GM12865 (cell line): Measurements from ENCODE around the gene GRHL3.

Experiments
- DNase-seq: peaks from one replicate; pipeline ENCODE4 v3.0.0; 2010; ENCODE audit warnings: low read depth
- H3K4me3 ChIP-seq: 2 replicates; pipeline ENCODE4 v1.5.1; 2011; ENCODE audit warnings: mild to moderate bottlenecking, low read depth, low read length, control low read depth
- CTCF ChIP-seq: IDR thresholded peaks from 2 replicates; pipeline ENCODE4 v1.5.1; 2011; ENCODE audit warnings: low read length, control low read depth, low read depth, inconsistent platforms; ENCODE audit not compliant: insufficient read depth; ENCODE audit errors: missing control alignments

The GRHL3 gene

DNA sequence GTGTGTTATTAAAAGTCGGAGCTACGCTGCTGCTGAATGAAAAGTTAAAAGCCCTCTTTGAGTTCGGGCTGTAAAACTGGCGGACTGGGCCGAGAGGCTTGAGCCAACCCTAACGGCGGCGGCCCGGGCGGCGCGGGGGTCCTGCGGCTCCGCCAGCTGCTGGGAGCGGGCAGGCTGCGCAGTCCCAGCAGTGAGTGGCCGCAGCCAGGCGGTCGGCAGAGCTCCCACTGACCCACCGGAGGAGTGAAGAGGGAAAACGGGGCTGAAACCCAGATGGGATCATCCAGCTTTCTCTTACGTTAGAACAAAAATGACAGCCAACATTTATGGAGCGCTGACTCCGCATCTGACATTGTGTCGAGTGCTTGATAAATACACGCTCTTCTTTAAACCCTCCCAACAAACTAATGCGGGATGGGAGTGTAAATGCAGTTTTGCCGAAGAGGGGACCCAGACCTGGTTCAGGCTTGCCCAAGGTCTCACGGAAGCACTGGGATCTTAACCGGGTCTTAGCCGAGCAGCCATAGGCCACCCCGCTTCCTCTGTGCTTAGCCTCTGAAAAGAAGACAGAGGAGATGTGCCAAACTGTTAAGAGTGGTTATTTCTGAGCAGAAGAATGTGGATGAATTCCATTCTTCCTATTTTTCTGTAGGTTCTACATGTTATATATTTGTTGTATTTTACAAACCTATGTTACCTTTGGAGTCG lies 3.5 kb downstream of the GRHL3 start:
- peak overlapping the region; percentile 59 for H3K4me3 ChIP-seq
- no peak for DNase-seq
- TF ChIP-seq CTCF = no peak

GRCh38 chr1:24323281-24323680 lies 4.1 kb downstream of the GRHL3 start:
- no peak for TF ChIP-seq CTCF
- H3K4me3 ChIP-seq = no peak overlapping the region
- DNase-seq = no peak

DNA sequence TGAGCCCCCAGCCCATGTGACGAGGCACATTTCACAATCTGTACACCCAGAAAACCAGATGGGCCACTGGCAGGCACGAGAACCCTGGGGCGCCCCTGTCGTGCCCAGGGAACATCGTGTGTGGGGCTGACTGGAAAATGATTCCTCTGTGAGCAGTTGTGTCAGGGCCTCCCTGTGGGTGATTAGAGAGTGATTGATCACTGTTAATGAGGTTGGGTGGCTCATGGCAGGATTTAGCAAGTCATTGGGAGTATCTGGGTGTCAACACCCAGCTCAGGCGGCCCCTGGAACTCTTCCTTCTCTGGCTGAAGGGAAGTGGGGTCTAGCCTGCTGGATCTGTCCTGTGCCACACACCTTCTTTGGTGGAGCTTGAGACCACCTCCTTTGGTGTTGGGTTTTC lies 5.7 kb downstream of the GRHL3 start:
- no peak for DNase-seq
- no peak overlapping the region for H3K4me3 ChIP-seq
- TF ChIP-seq CTCF = no peak

- no peak for TF ChIP-seq CTCF
- H3K4me3 ChIP-seq = no peak overlapping the region
- no peak for DNase-seq
Measured at GRCh38 chr1:24325587-24326449, 6.7 kb downstream of the GRHL3 start.

- no peak for DNase-seq
- no peak for TF ChIP-seq CTCF
- H3K4me3 ChIP-seq = no peak overlapping the region
Measured at GRCh38 chr1:24327486-24327885, 8.3 kb downstream of the GRHL3 start.

DNA sequence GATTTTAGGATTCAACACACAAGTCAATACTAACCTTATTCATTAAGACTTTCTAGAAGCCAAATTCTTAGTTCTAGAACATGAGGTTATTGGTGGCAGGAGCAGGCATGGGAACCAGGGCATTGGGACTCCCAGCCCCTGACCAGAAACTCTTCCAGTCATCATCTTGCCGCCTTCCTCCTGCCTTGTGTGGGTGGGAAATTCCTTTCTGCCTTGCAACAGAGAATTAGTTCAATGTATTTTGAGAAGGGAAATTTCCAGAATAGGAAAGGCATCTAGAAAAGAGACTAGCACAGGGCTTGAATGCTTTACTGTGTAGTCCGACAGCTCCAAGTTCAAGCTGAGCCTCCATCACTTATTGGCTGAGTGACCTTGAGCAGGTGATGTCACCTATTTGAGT lies 8.7 kb downstream of the GRHL3 start:
- DNase-seq = no peak
- TF ChIP-seq CTCF = no peak

More for the DNA sequence above, 8.7 kb downstream of the GRHL3 start:
- no peak overlapping the region for H3K4me3 ChIP-seq
